ENCODE results near the gene ZBTB20.

DNA sequence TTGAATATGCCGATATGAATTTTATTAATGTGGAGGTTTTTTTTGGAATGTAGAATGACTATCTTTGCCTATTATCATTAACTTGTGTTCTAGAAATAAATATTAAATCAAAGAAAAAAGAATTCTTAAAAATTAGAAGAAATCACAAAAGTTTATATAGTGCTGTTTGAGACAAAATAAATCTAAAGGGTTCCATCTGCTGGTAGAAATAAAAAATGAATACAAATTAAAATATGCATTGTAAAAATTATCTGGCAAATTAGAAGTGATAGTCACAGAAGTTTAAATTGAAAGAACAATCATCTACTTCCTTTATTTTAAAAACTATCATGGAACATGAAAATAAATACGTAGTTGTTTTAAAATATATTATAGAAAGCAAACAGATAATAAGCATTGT is 22.7 kb upstream of the ZBTB20 start:
- no peak for TF ChIP-seq GLIS3 (CRISPR knock-in tag; IDR thresholded peaks at IDR 0.05)
- TF ChIP-seq ISL1 (CRISPR knock-in tag; IDR thresholded peaks at IDR 0.05): no peak
- no peak for TF ChIP-seq SNAI2 (CRISPR knock-in tag; IDR thresholded peaks at IDR 0.05)
- TF ChIP-seq, protein P1, sequence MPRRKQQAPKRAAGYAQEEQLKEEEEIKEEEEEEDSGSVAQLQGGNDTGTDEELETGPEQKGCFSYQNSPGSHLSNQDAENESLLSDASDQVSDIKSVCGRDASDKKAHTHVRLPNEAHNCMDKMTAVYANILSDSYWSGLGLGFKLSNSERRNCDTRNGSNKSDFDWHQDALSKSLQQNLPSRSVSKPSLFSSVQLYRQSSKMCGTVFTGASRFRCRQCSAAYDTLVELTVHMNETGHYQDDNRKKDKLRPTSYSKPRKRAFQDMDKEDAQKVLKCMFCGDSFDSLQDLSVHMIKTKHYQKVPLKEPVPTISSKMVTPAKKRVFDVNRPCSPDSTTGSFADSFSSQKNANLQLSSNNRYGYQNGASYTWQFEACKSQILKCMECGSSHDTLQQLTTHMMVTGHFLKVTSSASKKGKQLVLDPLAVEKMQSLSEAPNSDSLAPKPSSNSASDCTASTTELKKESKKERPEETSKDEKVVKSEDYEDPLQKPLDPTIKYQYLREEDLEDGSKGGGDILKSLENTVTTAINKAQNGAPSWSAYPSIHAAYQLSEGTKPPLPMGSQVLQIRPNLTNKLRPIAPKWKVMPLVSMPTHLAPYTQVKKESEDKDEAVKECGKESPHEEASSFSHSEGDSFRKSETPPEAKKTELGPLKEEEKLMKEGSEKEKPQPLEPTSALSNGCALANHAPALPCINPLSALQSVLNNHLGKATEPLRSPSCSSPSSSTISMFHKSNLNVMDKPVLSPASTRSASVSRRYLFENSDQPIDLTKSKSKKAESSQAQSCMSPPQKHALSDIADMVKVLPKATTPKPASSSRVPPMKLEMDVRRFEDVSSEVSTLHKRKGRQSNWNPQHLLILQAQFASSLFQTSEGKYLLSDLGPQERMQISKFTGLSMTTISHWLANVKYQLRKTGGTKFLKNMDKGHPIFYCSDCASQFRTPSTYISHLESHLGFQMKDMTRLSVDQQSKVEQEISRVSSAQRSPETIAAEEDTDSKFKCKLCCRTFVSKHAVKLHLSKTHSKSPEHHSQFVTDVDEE (CRISPR knock-in tag; IDR thresholded peaks at IDR 0.05): no peak
- TF ChIP-seq TOX (CRISPR knock-in tag; IDR thresholded peaks at IDR 0.05; ENCODE audit: borderline replicate concordance): no peak
- TF ChIP-seq ZNF70 (CRISPR knock-in tag; IDR thresholded peaks at IDR 0.05): no peak
- no peak for TF ChIP-seq OSR1 (CRISPR knock-in tag; IDR thresholded peaks at IDR 0.05)
- no peak for TF ChIP-seq ZNF8 (CRISPR knock-in tag; IDR thresholded peaks at IDR 0.05)
- TF ChIP-seq CREB5 (CRISPR knock-in tag; IDR thresholded peaks at IDR 0.05; ENCODE audit: low read depth): no peak

All from SK-N-SH treated with all-trans-retinoic acid at 6 μM for 48 hours (cell line).